C4-2B (cell line): ENCODE results near the gene CRACR2B.

ENCODE experiments used
- ZFX ChIP-seq: fragments of 450-650 bp; IDR thresholded peaks from 2 replicates; pipeline ENCODE4 v1.6.1; 2017
- TF ChIP-seq, protein P1 (sequence below): fragments of 450-650 bp; conservative IDR thresholded peaks from 2 replicates; pipeline ENCODE4 v1.5.1; 2017; ENCODE audit warnings: mild to moderate bottlenecking

DNA sequence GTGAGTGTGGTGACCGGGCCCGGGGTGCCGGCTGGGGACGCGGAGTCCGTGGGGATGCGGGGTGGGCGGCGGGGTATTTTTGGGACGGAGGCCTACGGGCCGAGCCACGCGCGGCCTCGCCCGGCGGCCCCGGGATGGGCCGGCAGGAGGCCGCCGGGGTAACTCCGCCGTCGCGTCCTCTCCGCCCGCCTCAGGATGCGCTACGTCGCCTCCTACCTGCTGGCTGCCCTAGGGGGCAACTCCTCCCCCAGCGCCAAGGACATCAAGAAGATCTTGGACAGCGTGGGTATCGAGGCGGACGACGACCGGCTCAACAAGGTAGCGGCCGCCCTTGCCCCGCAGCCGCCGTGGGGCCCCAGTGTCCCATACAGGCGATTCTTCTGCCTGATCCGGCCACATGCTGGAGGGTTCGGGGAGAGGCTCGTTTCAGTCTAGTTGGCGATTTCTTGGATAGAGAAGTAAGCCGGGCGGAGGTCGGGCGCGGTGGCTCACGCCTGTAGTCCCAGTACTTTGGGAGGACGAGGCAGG, 17.6 kb upstream of the CRACR2B start:
- TF ChIP-seq, protein P1, sequence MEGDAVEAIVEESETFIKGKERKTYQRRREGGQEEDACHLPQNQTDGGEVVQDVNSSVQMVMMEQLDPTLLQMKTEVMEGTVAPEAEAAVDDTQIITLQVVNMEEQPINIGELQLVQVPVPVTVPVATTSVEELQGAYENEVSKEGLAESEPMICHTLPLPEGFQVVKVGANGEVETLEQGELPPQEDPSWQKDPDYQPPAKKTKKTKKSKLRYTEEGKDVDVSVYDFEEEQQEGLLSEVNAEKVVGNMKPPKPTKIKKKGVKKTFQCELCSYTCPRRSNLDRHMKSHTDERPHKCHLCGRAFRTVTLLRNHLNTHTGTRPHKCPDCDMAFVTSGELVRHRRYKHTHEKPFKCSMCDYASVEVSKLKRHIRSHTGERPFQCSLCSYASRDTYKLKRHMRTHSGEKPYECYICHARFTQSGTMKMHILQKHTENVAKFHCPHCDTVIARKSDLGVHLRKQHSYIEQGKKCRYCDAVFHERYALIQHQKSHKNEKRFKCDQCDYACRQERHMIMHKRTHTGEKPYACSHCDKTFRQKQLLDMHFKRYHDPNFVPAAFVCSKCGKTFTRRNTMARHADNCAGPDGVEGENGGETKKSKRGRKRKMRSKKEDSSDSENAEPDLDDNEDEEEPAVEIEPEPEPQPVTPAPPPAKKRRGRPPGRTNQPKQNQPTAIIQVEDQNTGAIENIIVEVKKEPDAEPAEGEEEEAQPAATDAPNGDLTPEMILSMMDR, result no peak
- peak; percentile 49; the same call in 1 of the 2 replicates for TF ChIP-seq ZFX
